Ovary (tissue), 3 donors: ENCODE data around the gene PLCH2.

ENCODE experiments used
- POLR2A ChIP-seq: fragments of 450-650 bp; IDR thresholded peaks from one replicate; pipeline ENCODE4 v1.6.1; 2017; ENCODE audit warnings: antibody characterized with exemption, mild to moderate bottlenecking, moderate library complexity
- TF ChIP-seq, protein P1 (sequence below), 3 donors: fragments of 450-650 bp in 2 of 3; fragments of 200-600 bp in 1 of 3; IDR thresholded peaks; one replicate each; pipeline versions ENCODE4 v1.5.1 to v1.8.0; 2016 to 2022; ENCODE audit warnings: antibody characterized with exemption in 3 of 3, mild to moderate bottlenecking in 1 of 3
- donor health status: DM: no; HTN: no; CAD: no.

DNA sequence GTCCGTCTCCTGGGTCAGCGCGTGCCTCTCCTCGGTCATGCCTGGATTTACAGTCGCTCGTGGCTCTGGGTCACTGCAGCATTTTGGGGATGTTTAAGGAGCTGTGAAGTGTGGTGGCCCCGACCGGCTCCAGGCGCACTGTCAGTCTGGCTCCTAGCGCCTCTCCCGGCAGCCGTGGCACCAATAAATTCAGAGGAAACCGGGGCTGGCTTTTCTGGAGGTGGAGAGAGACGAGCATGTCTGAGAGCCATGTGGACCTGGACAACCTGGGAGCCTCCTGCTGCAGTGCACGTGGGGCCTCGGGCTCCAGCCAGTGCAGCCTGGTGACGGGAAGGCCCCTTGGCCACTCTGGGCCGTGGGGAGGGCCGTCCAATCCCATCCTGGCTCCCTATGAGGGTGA is 17.1 kb downstream of the PLCH2 start:
- TF ChIP-seq, protein P1, sequence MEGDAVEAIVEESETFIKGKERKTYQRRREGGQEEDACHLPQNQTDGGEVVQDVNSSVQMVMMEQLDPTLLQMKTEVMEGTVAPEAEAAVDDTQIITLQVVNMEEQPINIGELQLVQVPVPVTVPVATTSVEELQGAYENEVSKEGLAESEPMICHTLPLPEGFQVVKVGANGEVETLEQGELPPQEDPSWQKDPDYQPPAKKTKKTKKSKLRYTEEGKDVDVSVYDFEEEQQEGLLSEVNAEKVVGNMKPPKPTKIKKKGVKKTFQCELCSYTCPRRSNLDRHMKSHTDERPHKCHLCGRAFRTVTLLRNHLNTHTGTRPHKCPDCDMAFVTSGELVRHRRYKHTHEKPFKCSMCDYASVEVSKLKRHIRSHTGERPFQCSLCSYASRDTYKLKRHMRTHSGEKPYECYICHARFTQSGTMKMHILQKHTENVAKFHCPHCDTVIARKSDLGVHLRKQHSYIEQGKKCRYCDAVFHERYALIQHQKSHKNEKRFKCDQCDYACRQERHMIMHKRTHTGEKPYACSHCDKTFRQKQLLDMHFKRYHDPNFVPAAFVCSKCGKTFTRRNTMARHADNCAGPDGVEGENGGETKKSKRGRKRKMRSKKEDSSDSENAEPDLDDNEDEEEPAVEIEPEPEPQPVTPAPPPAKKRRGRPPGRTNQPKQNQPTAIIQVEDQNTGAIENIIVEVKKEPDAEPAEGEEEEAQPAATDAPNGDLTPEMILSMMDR (IDR thresholded peaks at IDR 0.05), result no peak
- TF ChIP-seq POLR2A, result no peak
